Body of pancreas (tissue), 4 donors: ENCODE results near the gene HORMAD2. TPM values are rescaled to one million over a fixed set of nuclear protein-coding genes. Genes with fewer than 3 reads are reported as not detected.

Experiments
- ATAC-seq: fragments of 150-250 bp; one replicate; pipeline ENCODE4 v1.9.1; 2016
- DNase-seq, 4 donors: peaks; one replicate each; pipeline ENCODE4 v3.0.0-alpha.2; 2019
- H3K27ac ChIP-seq, 4 donors: fragments of 200-600 bp; sonication (generic); 1 replicate in 3 of 4; 2 replicates in 1 of 4; pipeline versions ENCODE4 v1.5.1 to v1.6.1; 2016 to 2019; ENCODE audit warnings: mild to moderate bottlenecking in 1 of 4, mixed read lengths in 1 of 4, moderate library complexity in 1 of 4
- H3K27me3 ChIP-seq, 2 donors: fragments of 200-600 bp; sonication (generic); one replicate each; pipeline ENCODE4 v1.6.0; 2016; ENCODE audit warnings: mild to moderate bottlenecking in 1 of 2
- H3K36me3 ChIP-seq, 2 donors: fragments of 200-600 bp; sonication (generic); replicated peaks in 1 of 2; 2 replicates each; pipeline ENCODE4 v1.5.1; 2016; ENCODE audit warnings: low read depth in 2 of 2; ENCODE audit not compliant: insufficient read depth in 1 of 2
- H3K4me1 ChIP-seq: fragments of 200-600 bp; sonication (generic); one replicate; pipeline ENCODE4 v1.6.0; 2016
- H3K4me3 ChIP-seq, 2 donors: fragments of 200-600 bp; sonication (generic); 1 replicate in 1 of 2; 2 replicates in 1 of 2; pipeline ENCODE4 v1.5.1; 2016 to 2019
- H3K9me3 ChIP-seq, 3 donors: fragments of 200-600 bp; sonication (generic); 1 replicate in 2 of 3; 2 replicates in 1 of 3; pipeline ENCODE4 v1.5.1; 2016
- POLR2A ChIP-seq, 3 donors: fragments of 450-650 bp; IDR thresholded peaks; one replicate each; pipeline ENCODE4 v1.6.1; 2016; ENCODE audit warnings: antibody characterized with exemption in 3 of 3, mild to moderate bottlenecking in 2 of 3
- WGBS, 2 donors: methylation state at CpG; one replicate each; pipeline ENCODE4 v1.1.5; 2017; 5-methylcytosine and 5-hydroxymethylcytosine counted together
- intact Hi-C: fragments of 100-400 bp; cut with DNase I; formaldehyde crosslinking; loops from one replicate; pipeline ENCODE4 v1.15.1; 2023
- total RNA-seq, 2 donors: library from RNA; depleted of rRNA; stranded (reverse); fragments of >200 nt; gene quantifications; one replicate each; pipeline ENCODE4 v1.1.0, GENCODE V29; 2016
- TF ChIP-seq, protein P1 (sequence below), 7 experiments: fragments of 450-650 bp in 4 of 7; fragments of 200-600 bp in 3 of 7; sonication (generic) in 3 of 7; IDR thresholded peaks; one replicate each; pipeline ENCODE4 v1.5.1; 2016 to 2019; ENCODE audit warnings: antibody characterized with exemption in 7 of 7

HORMAD2 gene, protein sequence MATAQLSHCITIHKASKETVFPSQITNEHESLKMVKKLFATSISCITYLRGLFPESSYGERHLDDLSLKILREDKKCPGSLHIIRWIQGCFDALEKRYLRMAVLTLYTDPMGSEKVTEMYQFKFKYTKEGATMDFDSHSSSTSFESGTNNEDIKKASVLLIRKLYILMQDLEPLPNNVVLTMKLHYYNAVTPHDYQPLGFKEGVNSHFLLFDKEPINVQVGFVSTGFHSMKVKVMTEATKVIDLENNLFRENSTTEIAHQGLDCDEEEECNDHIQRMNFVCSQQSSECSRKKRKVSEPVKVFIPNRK
- not detected for total RNA-seq

DNA sequence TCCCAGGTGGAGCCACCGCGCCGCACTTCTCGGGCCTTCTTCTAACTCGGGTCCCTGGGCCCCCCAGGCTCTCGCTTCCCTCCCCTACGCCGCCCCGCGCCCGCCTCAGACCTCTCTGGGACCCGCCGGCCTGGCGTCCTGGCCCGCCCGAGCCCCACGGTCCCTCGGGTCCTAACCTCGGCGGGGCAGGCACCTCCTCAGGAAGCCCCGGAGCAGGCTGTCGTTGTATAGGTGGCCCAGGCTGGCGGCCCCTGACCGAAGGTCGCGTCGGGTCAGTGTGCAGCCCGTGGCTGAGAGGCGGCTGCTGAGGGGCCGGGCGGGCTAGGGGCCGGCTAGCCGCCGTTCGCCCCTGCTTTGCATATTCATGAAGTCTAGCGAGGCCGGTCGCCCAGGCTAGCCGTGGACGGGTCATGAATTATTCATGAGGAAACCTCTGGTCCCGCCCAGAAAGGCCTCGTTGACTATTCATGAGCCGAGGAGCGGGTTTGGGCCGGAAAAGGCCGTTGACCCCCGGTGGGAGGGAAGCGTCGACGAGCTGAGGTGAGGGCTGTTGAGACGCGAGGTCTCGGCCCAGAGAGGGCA lies at the start of gene HORMAD2:
Gene HORMAD2, plus strand, starts transcription at position 513 of the 582 bp plus-strand sequence. CDS start 13,489 bp downstream, outside the sequence.
- H3K4me3 ChIP-seq = no peak within 1 kb of the TSS
- H3K27ac ChIP-seq = no peak within 1 kb of the TSS
- no peaks in the 10 kb centered on the region for H3K27me3 ChIP-seq
- no peaks in the 10 kb centered on the region for H3K4me1 ChIP-seq
- TF ChIP-seq POLR2A (IDR thresholded peaks at IDR 0.05) = no peak
- TF ChIP-seq, protein P1, sequence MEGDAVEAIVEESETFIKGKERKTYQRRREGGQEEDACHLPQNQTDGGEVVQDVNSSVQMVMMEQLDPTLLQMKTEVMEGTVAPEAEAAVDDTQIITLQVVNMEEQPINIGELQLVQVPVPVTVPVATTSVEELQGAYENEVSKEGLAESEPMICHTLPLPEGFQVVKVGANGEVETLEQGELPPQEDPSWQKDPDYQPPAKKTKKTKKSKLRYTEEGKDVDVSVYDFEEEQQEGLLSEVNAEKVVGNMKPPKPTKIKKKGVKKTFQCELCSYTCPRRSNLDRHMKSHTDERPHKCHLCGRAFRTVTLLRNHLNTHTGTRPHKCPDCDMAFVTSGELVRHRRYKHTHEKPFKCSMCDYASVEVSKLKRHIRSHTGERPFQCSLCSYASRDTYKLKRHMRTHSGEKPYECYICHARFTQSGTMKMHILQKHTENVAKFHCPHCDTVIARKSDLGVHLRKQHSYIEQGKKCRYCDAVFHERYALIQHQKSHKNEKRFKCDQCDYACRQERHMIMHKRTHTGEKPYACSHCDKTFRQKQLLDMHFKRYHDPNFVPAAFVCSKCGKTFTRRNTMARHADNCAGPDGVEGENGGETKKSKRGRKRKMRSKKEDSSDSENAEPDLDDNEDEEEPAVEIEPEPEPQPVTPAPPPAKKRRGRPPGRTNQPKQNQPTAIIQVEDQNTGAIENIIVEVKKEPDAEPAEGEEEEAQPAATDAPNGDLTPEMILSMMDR (IDR thresholded peaks at IDR 0.05) = no peak
- no peak for DNase-seq
- 38 to 57% methylated on average over 27 to 41 of the region's 53 CpGs for WGBS, 2 donors
- ATAC-seq = no peak
- H3K9me3 ChIP-seq = no peaks in the 10 kb centered on the region
- intact Hi-C loops = loop anchor here (10.0 kb wide), 1 partner anchor 445 kb away; no protein-coding TSS in a partner anchor
- no peaks in the 10 kb centered on the region for H3K36me3 ChIP-seq

DNA sequence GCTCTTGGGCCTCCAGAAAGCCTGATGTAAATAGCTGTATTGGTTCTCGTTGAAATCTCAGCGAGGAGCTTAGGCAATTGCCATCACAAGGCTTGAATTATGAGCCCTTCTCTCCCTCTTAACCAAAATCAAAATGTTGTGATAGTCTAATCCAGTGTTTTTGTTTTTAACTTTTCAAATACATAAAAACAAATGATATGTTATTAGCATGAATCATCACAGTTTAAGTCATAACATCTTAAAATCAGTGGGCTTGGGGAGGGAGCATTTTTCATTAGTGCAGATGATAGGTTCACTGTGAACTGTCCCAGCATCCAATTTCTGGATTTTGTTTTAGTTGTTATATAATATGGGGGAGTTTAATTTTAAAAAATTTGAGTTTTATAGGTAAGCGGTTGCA lies 48.9 kb upstream of the HORMAD2 start:
- no peaks in the 10 kb centered on the region for H3K4me1 ChIP-seq
- H3K27me3 ChIP-seq = no peaks in the 10 kb centered on the region
- intact Hi-C loops = no loop called here
- TF ChIP-seq POLR2A (IDR thresholded peaks at IDR 0.05) = no peak
- TF ChIP-seq, protein P1 (IDR thresholded peaks at IDR 0.05) = no peak
- H3K36me3 ChIP-seq = peaks cover 0 to 10% of the 10 kb centered on the region in 2 donors
- no peak overlapping the region for H3K4me3 ChIP-seq
- H3K9me3 ChIP-seq = no peaks in the 10 kb centered on the region
- WGBS, 2 donors = 93 to 98% methylated on average over 3 of the region's 3 CpGs
- no peak for DNase-seq
- no peak overlapping the region for H3K27ac ChIP-seq
- no peak for ATAC-seq

DNA sequence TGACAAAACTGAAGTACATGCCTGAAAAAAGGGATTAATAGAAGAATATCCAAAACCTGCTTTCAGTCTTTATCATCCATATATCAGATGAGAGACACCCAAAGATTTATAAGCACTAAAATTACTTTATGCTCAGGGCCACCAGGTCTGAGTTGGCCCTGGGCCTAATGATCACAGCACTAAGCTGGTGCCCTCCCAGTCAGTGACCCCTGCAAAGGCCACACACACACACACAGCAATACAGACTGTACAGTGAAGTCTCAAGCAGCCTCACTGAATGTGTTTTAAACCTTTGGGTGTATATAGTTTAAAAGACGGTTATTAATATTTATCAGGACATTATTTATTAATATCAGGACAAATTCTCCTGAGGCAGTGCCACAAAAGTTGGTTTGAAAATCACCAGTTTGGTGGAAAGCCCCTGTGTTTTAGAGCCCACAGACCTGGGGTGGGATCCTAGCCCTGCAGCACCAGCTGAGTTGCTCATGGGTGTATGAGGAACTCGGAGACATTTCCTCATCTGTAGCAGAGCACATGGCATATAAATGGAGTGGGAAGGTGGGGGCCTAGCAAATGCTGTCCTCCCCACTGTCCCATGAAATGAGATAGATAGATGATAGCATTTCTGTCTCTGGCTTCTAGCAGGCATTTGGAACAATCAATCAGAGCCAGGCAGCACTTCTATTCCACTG lies 48.4 kb upstream of the HORMAD2 start:
- ATAC-seq (no peak), DNase-seq (no peak)
- TF ChIP-seq POLR2A (IDR thresholded peaks at IDR 0.05) = no peak
- TF ChIP-seq, protein P1 (IDR thresholded peaks at IDR 0.05) = no peak
- 87 to 93% methylated on average over 1 to 2 of the region's 2 CpGs for WGBS, 2 donors
- Histone ChIP-seq H3K9me3 (no peaks in the 10 kb centered on the region), H3K4me1 (no peaks in the 10 kb centered on the region), H3K27me3 (no peaks in the 10 kb centered on the region), H3K4me3 (no peak overlapping the region), H3K36me3 (peaks cover 0 to 5% of the 10 kb centered on the region in 2 donors), H3K27ac (no peak overlapping the region)
- intact Hi-C loops = no loop called here

DNA sequence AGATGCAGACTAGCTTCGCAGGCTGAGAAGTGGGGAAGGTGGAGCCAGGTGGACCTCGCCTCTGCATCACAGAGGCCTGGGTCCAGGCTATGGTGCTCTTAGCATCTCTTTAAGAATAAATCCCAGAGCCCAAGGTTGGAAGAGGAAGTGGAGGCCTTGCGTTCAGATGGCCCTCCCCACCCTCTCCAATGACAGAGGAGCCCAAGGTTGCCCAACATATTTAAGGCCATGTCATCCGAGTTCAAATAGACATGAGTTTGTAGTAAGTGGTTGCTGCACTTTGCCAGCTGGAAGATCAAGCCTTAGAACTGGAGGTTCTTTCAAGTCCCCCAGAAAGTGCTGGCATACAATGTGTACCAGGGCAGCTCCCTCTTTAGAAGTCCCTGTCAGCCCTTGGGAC lies 47.1 kb upstream of the HORMAD2 start:
- DNase-seq = no peak
- no peak for ATAC-seq
- 78 to 79% methylated on average over 4 of the region's 4 CpGs for WGBS, 2 donors
- Histone ChIP-seq H3K27ac (no peak overlapping the region), H3K9me3 (no peaks in the 10 kb centered on the region), H3K27me3 (no peaks in the 10 kb centered on the region), H3K4me1 (peaks cover 5% of the 10 kb centered on the region), H3K4me3 (no peak overlapping the region), H3K36me3 (no peaks in the 10 kb centered on the region)
- TF ChIP-seq, protein P1 (IDR thresholded peaks at IDR 0.05) = no peak
- TF ChIP-seq POLR2A (IDR thresholded peaks at IDR 0.05) = no peak
- intact Hi-C loops = no loop called here
